Articular chondrocyte of knee joint (primary cell): ENCODE measurements around the gene ATCAY. TPM values are rescaled to one million over a fixed set of nuclear protein-coding genes. Genes with fewer than 3 reads are reported as not detected.

ENCODE experiments used
- small RNA-seq: library from RNA; depleted of rRNA; stranded (forward); fragments of <200 nt; gene quantifications from one replicate; pipeline ENCODE3, GENCODE V24; 2012
- total RNA-seq: library from RNA; depleted of rRNA; stranded (reverse); fragments of >200 nt; gene quantifications from 2 replicates; pipeline ENCODE4 v1.2.3, GENCODE V29; 2012

Gene ATCAY, protein sequence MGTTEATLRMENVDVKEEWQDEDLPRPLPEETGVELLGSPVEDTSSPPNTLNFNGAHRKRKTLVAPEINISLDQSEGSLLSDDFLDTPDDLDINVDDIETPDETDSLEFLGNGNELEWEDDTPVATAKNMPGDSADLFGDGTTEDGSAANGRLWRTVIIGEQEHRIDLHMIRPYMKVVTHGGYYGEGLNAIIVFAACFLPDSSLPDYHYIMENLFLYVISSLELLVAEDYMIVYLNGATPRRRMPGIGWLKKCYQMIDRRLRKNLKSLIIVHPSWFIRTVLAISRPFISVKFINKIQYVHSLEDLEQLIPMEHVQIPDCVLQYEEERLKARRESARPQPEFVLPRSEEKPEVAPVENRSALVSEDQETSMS
- total RNA-seq: under 0.01 and 0.32 TPM in 2 replicates

DNA sequence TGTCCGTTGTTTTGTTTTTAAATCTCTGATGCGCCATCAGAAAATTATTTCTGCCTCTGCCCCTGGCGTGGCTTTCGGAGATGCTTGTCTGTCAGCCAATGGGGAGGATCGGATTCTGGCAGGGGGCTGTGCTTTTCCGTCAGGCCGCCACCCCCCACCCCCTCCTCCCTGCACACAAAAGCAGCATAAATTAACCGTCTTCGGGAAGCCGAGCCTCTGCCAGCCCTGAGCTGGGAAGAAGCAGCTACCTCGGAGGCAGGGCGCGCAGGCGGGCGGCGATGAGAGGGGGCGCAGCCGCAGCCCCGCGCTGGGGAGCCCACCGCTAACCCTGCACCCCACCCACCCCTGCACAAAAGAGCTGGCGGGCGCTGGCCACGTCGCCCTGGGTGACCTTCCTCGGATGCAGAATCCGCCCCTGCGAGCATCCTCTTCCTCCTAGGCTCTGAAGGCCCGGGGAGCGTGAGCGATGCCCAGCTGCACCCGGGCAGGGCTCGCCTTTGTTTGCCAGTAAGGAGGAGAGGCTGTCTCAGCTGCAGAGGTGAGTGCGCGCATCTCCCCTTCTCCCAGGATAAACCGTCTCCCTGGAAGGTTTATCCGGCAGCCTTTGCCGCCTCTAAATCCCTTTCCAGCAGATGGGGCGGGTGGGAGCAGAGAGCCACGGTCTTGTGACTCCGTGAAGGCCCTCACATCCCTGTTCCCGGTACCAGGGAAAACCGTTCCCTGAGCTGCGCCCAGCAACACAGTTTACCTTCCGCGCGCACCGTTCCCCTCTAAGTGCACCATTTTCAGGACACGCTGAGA lies at the start of gene ATCAY:
Gene ATCAY (plus strand): TSS at position 215 of the 801 bp plus-strand sequence. CDS start 5,083 bp downstream, outside the sequence.

DNA sequence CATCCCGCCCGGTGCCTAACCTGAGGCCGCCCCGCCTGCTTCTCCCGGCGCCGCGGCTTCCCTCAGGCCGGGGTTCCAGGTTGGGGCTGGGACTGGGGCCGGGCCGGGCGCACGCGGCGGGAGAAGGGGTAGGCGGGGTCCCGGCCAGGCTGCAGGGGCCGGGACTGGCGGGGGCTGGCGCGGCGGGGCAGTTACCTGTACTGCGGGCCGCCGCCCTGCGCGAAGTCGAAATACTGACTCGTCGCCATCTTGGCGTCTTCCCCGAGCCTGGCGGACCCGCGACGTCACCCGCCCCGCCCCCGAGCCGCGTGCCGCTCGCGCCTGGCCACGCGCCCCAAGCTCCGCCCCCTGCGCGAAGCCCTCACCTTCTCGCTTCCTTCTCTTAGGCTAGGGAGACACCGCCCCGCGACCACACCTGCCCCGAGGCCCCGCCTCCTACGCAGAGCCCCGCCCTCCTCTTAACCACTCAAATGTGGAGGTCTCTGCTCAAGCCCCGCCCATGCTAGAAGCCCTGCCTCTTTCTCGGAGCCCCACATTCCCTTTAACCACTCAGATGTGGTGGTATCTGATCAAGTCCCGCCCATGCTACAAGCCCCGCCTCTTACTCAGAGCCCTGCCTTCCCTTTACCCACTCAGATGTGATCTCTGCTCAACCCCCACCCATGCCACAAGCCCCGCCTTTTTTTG lies 11.6 kb upstream of the ATCAY start, which contains the start of gene ZFR2:
Gene ZFR2 (minus strand): TSS at position 269 of the 687 bp plus-strand sequence. CDS start 21 bp downstream, at position 248.

DNA sequence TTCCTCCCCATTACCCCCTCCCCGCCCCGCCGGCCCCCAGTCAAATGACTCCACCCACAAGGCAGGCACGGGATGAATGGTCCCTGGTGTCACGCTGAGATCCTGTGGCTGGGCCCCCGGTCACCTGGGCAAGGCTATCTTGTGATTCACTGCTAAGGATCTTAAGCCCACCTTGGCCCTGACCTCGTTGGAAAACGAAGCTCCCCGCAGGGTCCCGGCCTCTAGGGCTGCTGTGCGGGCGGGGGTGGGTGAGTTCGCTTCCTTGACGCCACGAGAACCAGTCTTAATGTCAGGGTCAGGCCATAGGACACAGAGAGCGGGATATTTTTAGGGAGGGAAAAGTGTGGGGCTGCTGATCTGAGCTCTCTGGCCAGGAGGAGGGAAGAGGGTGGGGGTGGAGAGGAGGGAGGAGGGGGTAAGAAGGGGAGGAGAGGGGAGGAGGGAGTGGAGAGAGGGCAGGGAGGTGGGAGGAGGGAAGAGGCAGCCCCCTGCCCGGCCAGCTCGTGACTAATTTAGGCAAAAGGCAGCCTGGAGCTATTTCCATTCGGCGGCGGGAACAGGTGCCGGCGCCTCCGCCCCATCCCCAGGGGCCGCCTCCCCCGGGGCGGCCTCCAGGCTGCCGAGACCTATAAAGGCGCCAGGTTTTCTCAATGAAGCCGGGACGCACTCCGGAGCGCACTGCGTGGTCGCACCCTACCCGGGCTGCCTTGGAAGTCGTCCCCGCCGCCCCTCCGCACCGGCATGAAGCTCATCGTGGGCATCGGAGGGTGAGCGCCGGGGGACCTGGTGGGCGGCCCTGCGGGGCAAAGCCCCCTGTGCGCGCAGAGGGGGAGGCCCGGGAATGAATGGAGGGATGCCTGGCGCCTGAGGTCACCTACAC lies 52.7 kb downstream of the ATCAY start, which contains the start of gene NMRK2:
Gene NMRK2 (plus strand): TSS at position 139 of the 880 bp plus-strand sequence. CDS start 603 bp downstream, at position 742.

DNA sequence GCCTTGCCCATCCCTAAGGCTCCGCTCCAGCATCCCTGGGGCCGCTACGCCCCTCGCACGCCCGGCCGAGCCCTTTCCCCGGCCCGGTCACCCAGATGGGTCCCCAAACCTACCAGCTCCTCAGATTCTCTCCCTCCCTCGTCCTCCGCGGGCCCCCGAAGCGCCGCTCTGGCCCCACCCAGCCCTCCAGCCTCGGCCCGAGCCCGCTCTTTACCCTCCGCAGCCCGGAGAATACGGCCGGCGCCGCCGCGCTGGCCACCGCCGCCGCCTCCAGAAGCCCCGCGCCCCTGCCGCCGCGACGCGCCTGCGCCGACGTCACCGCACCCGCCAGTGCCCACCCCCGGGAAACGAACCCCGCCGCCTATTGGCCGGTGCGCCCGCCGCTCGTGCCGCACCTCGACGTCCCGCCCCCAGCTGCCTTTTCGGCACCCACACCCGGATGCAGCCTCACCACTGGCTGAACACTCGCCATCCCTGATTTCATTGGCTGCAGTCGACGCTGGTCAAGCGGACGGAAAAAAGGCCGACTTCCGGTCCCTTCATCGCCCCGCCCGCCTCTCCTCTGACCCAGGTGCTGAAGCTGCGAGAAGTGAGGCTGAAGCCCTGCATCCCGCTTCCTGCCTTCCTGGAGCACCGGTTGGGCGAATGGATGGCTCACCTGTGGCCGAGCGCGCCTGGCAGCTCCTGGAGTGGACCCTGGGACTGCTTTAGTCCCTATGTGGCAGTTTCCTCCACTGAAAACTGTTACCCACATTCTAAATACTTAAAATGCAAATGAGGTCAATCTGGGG lies 90.5 kb downstream of the ATCAY start, which contains the start of gene DAPK3:
Gene DAPK3 (minus strand): TSS at position 292 of the 791 bp plus-strand sequence. CDS start 1,364 bp downstream, outside the sequence.

Small RNA genes within 50 kb of the gene (small RNA-seq; reads per million reads assigned to genes)
- not detected for gene RN7SL202P

Other genes starting within 250 kb of the ATCAY start
- gene PIP5K1C, start 180.2 kb upstream of the ATCAY start, total RNA-seq: 21.0 and 24.4 TPM in 2 replicates
- gene TJP3, start 172.3 kb upstream of the ATCAY start, total RNA-seq: not detected in 2 replicates
- gene APBA3, start 119.0 kb upstream of the ATCAY start, total RNA-seq: 11.1 and 11.8 TPM in 2 replicates
- gene MRPL54, start 118.0 kb upstream of the ATCAY start, total RNA-seq: 38.4 and 39.2 TPM in 2 replicates
- not detected in 2 replicates for gene RAX2, start 108.5 kb upstream of the ATCAY start, total RNA-seq
- 0.39 and 0.65 TPM in 2 replicates for gene MATK, start 94.3 kb upstream of the ATCAY start, total RNA-seq
- not detected in 2 replicates for gene ZFR2, start 11.6 kb upstream of the ATCAY start, total RNA-seq
- gene NMRK2, start 52.4 kb downstream of the ATCAY start, total RNA-seq: not detected in 2 replicates
- 77.7 and 81.7 TPM in 2 replicates for gene DAPK3, start 90.4 kb downstream of the ATCAY start, total RNA-seq
- gene EEF2, start 104.8 kb downstream of the ATCAY start, total RNA-seq: 1,978 and 3,029 TPM in 2 replicates
- gene PIAS4, start 127.1 kb downstream of the ATCAY start, total RNA-seq: 14.6 and 20.0 TPM in 2 replicates
- 27.8 and 28.4 TPM in 2 replicates for gene ZBTB7A, start 186.2 kb downstream of the ATCAY start, total RNA-seq
- 146 and 215 TPM in 2 replicates for gene MAP2K2, start 243.4 kb downstream of the ATCAY start, total RNA-seq